ENCODE results near the gene UVSSA.

The UVSSA gene

DNA sequence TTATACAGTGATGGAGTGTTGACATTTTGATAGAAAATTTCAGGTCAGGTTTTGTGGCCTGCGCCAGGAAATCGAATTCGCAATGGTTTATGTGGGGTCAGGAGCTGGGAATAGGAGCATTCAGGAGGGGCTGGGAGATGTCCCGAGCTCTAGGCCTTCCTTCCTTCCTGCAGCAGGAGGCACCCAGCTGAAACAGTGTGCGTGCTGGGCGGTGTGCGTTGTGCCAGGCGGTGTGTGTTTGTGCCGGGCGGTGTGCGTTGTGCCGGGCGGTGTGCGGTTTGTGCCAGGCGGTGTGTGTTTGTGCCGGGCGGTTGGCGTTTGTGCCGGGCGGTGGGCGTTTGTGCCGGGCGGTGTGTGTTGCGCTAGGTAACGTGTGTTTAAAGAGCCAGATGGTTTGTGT lies 1.7 kb downstream of the UVSSA start:
- no peak for DNase-seq (ENCODE audit: low spot score)

DNA sequence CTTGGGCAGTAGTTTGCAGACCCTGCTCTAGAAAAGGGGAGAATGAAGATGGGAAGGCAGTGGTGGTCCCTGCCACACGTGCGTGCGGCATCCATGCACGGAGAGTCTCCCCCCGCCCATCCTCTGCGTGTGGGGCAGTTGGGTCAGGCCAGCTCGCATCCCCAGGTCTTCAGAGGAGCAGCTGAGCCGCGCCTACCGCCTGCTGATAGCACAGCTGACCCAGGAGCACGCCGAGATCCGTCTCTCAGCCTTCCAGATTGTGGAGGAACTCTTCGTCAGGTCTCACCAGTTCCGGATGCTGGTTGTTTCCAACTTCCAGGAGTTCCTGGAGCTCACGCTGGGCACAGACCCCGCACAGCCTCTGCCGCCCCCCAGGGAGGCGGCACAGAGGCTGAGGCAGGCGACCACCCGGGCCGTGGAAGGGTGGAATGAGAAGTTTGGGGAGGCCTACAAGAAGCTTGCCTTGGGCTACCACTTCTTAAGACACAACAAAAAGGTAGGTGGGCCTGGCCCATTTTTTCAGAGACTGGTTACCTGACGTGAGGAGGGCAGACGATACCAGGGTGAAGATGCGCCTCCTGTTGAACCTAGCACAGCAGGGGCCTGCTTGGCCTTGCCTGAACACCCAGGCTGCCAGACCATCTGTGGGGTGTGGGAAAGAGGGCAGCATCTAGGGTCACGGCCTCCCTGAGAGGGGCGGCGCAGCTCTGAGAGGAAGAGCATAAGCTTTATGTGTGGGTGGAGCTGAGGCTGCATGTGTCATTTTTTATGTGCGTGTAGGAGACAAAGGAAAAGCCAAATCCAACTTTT lies 2.6 kb downstream of the UVSSA start:
- DNase-seq (ENCODE audit: low spot score): no peak

DNA sequence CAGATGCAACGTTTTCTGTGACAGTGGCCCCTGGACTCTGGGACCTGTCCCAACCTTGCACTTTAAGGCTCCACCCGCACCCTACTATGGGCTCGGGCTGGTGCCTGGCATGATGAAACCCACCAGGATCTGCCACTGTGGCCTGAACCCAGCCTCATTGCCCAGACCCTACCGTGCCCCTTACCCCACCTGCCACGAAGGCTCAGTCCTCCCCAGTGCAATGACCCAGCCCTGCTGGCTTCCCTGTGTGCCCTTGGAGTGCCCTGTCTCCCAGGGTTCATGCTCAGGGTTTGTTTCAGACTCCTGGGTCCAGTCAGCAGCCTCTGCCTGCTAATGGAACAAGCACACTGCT lies 3.1 kb downstream of the UVSSA start:
- no peak for DNase-seq (ENCODE audit: low spot score)

DNA sequence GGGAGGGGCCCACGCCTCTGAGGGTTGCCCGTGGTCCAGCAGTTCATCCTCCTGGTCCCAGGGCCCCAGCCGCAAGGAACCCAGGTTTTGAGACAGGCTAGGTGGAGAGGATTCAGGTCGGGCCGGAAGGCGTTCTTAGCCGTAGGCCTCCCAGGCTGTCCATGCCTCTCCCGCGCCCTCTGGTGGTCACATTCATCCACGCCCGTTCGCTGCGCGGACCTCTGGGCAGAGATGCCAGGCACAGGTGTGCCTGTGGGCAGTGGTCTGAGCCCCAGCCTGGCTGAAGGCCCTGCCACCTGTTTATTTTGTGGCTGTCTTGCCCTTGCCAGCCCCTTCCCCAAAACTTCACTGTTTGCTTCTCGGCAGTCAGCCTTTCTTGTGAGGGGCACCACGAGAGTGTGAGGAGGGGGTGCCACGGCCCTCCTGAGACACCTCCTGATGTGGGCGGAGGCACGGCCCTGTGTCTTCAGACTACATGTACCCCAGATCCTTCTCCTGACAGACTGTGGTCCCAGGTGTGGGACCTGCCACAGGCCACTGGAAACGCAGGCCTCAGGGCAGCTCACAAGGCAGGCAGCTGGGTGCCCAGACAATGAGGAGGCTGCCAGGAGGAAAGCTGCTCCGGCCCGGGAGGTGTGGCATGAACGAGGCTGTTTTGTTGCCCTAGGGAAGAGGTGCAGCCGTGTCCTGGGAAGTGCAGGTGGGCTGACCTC lies 5.0 kb downstream of the UVSSA start:
- peak; percentile 94 for DNase-seq (ENCODE audit: low spot score)

DNA sequence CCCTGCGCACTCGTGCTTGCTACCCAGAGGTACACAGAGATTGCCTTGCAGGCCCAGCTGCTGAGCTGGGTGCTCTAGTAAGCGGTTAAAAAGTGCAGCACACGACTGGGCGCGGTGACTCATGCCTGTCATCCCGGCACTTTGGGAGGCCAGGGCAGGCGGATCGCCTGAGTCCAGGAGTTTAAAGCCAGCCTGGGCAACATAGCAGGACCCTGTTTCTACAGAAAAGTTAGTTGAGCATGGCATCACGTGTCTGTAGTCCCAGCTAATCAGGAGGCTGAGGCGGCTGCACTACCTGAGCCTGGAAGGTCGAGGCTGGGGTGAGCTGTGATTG lies 5.5 kb downstream of the UVSSA start:
- no peak for DNase-seq (ENCODE audit: low spot score)

DNA sequence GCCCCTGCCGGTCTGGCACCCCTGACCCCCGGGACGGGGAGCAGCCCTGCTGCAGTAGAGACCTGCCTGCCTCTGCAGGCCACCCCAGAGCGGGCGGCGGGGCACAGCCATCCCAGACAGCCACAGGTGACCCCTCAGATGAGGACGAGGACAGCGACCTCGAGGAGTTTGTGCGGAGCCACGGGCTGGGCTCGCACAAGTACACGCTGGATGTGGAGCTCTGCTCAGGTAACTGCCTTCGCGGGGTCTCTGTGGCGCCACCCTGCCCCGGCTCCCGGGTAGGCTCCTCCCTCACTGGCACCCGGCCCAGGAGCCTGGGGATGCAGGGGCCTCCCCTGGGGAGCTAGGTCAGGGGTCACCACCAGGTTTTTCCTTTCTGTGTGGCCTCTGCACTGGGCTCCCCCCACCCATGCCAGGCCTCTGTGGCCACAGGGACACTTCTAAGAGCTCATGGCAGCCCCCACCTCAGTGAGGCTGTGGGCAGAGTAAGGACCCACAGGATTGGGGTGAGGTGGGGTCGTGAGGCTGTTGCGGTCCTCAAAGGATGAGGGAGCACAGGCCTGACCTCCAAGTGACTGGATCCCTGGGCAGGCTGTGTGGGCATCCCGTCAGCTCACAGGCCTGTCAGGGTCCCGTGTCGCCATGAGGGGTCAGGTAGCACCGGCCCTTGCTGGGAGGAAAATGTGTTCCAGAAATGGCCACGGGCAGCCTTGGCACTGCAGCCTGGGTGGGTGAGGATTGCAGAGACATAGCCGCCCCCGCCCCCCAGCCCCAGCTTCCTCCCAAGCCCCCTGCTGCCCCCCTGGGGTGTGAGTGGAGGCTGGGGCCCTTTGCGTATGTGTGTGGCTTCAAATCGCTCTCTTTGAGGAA lies 6.4 kb downstream of the UVSSA start:
- no peak for DNase-seq (ENCODE audit: low spot score)

DNA sequence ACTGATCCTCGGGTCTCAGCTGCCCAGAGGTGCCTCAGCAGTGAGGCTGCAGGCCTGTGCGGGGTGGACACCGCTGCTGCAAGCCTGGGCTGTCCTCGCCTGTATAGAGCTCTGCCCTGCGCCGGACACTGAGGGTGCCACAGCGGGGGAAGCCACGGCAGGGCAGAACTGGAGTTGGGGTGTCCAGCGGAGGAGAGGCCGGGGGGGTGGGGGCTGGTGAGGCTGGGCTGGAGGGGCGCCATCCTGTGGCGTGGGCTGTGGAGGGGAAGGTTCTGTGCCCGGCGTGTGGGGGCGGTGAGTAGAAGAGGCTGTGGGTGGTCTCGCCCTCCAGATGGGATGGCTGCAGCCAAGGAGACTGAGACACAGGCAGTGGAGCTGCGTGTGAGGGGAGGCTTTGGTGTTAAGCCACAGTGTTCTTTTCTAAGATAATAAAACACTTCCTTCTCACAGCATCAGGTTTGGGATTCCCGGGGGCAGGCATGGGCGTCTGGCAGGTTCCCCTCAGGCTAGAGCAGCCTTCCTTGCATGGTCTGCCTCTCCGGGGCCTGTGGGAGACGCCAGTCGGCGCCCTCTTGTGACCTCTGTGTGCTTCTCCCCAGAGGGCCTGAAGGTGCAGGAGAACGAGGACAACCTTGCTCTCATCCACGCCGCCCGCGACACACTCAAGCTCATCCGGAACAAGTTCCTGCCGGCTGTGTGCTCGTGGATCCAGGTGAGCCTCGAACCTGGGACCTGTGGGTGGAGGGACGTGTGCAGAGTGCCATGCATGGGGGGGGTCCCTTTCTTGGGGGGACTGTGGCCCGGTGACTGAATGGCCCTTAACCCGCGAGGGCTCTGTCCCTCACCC lies 7.4 kb downstream of the UVSSA start:
- DNase-seq (ENCODE audit: low spot score): no peak

DNA sequence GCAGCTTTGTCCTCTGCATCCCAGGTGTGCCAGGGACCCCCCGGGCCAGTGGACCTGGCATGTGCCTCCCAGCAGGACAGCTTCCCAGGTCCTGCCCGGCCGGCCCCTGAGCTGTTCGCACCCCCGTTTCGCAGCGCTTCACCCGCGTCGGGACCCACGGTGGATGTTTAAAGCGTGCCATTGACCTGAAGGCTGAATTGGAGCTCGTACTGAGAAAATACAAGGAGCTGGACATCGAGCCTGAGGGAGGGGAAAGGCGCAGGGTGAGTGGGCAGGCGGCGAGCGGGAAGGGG lies 7.9 kb downstream of the UVSSA start:
- no peak for DNase-seq (ENCODE audit: low spot score)

DNA sequence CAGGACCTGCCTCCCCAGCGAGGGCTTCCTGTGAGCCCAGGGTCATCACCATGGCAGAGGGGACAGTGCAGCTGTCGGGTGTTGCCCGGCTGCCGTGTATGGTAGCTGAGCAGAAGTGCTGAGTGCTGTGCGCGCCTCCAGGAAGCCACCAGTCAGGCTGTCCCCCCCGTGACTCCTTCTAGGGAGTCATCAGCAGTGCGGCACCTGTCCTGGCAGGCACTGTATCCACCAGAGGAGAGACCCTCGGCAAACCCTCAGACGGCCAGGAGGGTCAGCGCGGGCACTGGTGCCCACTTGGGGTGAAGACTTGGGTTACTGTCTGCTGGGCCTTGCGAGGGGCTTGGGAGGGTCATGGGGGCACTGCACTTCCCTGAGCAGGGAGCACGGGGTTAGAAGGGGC lies 8.4 kb downstream of the UVSSA start:
- DNase-seq (ENCODE audit: low spot score): no peak

DNA sequence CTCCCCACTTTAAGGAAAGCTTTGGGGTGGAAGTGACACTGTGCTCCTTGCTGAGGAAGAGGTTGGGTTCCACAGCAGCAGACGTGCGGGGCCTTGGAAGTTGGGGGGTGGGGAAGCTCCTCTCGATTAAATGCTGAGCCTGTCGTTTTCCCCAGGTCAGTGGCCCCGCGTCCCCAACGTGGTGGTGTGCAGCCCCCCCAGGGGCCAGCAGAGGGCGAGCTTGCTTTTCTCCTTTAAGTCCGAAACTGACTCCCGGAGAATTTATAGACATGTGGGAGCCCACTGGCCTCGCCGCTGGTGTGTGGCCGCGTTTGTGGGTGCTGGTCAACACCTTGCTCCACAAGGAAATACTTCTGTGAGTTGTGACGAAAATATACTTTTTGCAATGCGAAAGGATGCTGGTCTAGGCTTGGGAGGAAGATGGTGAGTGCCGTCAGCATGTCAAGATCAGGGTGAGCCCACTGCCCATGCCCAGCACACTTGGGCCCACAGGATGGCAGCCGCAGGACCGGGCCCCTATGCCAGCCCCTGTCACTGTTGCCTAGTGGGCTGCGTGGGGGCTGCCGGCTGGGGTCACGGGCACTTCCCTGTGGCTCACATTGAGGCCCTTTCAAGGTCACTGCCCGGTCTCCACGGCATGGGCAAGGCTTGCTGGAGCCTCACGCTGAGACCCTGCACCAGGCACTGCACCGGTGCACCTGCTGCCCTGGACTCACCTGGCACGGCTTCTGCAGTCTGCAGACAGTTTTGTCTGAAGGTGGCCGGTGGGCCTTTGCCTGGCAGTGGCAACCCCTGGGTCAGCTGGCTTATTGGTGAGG lies 9.4 kb downstream of the UVSSA start:
- peak; percentile 89 for DNase-seq (ENCODE audit: low spot score)

DNA sequence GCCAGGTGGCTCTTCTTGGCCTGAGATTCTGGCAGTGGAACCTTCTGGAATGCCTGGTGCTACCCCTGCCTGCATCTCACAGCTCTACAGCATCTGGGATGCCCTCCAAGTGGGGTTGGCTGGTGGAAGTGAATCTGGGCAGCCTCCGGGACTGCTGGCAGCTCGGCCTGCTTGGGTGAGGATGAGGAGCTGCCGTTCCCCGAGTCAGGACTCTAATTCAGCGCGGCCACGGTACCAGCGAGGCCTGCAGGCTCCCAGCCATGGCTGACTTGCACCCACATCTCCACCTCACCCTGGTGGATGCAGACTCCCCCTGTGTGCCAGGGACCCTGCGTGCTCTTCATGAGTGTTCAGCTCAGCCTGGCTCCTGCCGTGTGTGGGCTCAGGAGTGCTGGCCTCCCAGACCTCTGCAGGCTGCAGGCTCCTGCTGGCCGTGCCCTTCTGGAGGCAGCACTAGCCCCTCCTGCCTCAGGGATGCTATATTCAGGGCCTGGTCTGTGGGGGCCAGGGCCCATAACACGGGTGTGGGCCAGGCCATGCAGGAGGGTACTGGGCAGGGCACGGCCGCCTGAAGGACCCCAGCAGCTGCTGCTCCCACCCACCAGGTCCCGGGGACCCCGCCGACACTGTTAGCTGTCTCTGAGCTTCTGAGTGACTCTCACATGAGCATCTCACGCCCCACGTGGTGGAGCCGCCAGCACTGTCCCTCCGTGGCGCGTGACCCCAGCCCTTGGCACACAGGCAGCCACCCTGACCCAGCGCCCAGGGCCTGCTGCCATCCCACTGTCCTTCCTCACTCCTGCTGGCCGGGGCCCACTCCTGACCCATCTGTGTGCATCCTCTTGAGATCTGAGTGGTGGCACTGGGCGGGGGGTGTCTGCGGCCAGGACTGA lies 10.6 kb downstream of the UVSSA start:
- no peak for DNase-seq (ENCODE audit: low spot score)

DNA sequence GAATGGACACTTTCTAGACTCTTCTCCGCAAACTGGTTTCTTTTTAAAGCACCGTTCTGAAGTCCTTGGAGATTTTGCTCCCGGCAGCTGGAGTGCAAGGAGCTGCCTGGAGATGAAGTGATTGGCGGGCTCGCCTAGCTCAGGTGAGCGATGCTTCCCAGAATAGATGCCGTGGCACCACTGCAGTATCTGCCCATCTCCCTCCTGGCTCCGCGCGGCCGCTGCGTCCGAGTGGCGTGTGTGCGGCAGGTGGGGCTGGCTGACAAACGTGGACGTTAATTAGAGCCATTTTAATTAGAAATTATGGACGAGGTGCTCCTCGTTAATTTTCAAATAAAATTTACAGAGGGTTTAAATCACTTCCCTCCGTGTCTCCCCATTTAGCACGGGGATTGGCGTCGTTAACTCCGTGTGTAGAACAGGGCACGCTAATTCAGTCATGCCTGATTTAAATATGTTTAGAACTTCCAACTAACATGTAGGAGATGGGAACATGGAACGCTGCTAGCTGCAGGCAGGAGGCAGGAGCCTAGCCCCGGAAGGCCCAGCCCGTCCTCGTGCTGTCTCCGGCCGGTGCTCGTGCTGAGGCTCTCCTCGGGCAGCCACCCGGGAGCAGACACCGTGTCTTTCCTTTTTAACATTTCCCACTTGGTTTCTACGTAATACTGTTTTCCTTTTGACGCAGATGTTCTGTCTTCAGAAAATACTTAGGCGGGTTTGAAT lies 11.6 kb downstream of the UVSSA start:
- DNase-seq (ENCODE audit: low spot score): no peak

DNA sequence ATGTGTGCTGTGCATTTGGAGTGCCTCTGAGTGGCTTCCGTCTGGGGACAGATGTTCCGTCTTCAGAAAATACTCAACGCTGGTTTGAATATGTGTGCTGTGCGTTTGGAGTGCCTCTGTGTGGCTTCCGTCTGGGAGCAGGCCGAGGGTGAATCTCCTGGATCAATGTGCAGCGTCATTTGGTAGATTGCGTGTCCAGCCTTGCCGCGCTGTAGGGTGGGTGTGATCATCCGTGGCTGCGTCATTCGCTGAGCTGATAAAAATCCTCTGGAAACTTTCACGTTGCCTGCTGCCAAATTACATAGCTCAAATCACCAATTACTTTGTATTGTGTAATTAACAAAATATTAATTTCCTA lies 12.1 kb downstream of the UVSSA start:
- no peak for DNase-seq (ENCODE audit: low spot score)

DNA sequence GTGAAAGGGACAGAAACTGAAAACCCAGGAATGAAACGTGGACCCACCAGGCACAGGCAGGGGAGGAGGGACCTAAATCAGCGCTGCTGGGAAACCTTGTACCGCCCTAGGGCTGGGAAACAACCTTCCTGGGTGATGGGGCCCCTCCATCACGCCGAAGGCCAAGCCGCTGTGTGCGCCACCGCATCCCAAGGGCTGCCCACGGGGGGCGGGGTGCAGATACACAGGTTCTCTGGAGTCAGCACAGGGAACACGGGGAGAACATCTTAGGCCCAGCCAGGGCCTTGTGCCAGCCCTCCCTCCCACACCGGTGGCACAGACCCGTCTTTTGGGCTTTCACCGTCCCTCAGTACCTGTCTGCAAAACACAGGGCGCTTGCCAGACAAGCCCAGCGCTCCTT lies 13.0 kb downstream of the UVSSA start:
- no peak for DNase-seq (ENCODE audit: low spot score)

DNA sequence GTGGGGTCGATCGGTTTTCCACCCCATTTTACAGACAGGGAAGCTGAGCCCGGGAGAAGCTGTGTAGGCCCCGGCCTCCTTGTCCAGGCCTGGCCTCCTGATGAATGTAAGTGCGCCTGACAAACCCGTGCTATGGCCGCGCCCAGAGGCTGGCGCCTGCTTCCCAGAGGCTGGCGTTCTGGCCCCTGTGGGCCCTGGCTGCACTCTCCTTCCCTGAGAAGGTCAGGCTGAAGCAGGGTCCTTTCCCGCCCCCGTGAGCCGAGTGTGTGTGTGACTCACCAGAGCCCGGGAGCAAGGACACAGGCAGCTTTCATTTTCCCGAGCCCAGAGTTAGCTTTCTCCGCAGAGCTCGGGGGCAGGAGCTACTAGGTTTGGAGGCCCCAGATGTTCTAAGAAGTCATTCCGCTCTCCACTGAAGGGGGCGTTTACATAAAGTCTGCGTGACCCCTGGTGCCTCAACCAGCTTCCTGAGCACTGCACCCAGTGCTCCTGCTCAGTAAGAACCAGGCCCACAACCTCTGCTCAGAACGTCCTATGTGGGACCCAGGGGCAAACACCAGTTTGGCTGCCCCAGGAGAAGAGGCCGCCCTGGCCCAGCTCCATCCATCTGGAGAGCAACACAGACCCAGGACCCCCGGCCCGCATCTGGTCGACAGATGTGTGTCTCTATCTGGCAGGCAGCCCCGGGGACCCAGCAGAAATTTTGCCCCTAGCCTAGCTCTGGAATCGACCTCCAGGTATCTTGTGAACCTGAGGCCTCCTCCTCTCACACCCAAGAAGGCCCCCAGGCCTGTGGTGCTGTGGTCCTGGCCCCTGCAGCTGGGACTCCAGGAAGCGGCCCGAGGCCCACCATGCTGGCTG lies 13.6 kb downstream of the UVSSA start:
- DNase-seq (ENCODE audit: low spot score): no peak

DNA sequence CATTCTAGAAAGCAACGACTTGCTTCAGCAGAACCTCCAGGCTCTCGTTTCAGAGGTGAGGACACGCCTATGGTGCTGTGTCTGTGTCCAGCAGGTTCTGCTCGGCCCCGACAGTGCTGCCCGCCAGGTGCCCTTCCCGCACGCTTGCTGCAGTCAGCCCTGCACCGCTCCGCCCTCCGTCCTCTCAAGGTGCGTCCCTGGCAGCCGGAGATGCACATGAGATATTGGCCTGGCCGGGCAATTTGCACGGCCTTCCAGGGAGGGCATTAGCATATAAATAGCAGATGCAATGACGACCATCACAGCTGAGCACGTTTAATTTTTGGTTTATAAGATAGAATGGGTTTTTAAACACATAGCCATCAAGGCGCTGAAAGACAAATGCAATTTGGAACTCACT lies 14.4 kb downstream of the UVSSA start:
- DNase-seq (ENCODE audit: low spot score): no peak

DNA sequence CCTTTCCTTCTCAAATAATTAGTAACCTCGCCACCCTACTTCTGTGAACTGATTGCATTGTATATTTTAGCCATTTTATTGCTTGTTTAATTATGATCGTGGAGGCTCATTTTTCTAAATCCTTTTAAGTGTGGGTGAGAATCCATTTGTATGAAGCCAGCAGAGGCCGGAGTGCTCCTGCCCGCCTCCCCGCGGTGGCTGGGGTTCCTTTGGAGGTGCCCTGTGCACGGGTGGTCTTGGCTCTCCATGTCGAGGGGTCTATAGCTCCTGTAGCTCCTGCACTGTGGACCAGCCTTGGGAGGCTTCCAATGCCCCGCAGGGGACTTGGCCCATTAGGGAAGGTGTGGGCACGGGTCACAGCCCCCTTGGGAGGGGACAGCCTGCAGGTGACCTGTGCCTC lies 15.0 kb downstream of the UVSSA start:
- no peak for DNase-seq (ENCODE audit: low spot score)

DNA sequence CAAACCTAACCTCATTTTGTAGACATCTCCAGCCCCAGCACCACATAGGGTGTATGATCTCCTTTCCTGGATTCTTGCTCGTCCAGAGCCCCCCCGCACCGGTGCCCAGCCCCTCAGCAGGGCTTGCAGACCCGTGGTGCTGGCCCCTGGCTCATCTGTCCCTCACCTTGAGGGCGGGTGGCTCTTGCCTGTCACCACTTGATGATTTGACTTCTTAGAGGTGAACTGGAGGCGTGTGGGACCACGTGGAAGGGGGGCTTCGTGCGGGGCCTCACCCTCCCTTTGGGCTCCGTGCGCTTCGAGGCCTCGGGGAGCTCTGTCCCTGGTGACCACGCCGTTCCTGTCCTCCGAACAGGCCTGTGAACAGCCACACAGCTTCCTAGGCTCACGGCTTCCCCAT lies 15.5 kb downstream of the UVSSA start:
- no peak for DNase-seq (ENCODE audit: low spot score)

DNA sequence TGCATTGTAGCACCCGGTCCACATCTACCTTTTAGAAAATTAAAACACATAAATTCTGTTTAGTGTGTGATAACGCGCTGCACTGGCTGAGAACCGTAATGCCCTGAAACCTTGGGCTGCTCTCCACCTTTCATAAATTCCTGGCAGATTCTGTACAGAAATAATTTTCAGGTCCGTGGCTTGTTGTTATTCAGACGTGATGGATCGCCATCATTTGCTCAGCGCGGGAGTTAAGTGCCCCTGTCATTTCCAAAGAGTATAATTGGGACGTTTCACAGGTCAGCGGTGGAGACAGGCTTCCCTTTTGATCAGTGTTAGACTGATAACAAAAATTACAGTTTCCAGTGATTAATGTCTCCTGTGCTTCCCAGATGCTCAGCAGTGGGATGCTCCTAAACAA lies 16.5 kb downstream of the UVSSA start:
- DNase-seq (ENCODE audit: low spot score): no peak
